GM18502 (cell line): ENCODE results near the gene SNX8.
A peak's percentile ranks its signal among the peaks of the same experiment; 100 is the strongest.

Source experiments
- ATAC-seq: cut with Tn5 transposase; IDR thresholded peaks from one replicate; pipeline ENCODE4 v1.9.1; 2021; ENCODE audit warnings: mild to moderate bottlenecking; ENCODE audit not compliant: unreplicated experiment, poor library complexity

Gene SNX8

GRCh38 chr7:2299131-2299829 lies 15.0 kb downstream of the SNX8 start:
- ATAC-seq: peak; percentile 63

DNA sequence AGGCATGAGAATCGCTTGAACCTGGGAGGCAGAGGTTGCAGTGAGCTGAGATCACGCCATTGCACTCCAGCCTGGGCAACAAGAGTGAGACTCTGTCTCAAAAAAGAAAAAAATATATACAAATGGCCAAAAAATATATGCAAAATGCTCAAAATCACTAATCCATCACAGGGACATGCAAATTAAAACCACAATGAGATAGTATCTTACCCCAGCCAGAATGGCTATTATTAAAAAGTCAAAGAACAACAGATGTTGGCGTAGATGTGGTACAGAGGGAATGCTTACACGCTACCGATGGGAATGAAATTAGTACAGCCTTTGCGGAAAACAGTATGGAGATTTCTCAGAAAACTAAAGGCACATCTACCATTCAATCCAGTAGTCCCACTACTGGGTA lies 17.4 kb downstream of the SNX8 start:
- ATAC-seq: no peak

DNA sequence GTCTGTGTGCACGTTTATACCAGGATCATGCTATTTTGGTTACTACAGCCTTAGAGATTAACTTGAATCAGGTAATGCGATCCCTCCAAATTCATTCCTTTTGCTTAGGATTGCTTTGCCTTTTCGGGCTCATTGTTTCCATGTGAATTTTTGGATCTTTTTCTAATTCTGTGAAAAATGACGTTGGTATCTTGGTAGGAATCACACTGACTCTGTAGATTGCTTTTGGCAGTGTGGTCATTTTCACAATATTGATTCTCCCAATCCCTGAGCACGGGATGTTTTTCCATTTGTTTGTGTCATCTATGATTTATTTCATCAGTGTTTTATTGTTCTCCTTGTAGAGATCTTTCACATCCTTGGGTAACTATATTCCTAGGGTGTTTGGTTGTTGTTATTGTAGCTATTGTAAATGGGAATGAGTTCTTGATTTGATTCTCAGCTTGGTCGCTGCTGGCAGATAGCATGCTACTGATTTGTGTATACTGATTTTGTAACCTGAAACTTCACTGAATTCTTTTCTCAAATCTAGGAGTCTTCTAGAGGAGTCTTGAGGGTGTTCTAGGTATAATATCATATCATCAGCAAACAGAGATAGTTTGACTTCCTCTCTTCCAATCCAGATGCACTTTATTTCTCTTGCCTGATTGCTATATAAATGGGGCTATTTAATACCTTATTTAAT lies 18.2 kb downstream of the SNX8 start:
- no peak for ATAC-seq

GRCh38 chr7:2290877-2291276 lies 23.4 kb downstream of the SNX8 start:
- no peak for ATAC-seq

GRCh38 chr7:2289621-2290020 lies 24.6 kb downstream of the SNX8 start:
- ATAC-seq: no peak

GRCh38 chr7:2289111-2289586 lies 25.1 kb downstream of the SNX8 start:
- peak; percentile 8 for ATAC-seq

DNA sequence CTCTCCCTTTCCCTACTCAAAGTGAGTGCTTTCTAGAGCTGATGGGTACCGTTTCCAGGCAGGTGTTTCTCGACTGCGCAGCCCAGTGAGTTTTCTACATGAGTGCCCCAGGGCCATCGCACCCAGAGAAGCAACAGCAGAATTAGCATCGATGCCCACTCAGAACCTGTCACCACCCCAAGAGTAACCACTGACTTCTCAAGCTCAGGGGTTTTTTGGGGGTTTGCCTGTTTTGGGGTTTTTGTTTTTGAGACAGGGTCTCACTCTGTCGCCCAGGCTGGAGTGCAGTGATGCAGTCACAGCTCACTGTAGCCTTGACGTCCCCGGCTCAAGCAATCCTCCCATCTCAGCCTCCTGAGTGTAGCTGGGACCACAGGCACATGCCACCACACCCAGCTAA lies 25.7 kb downstream of the SNX8 start:
- peak; percentile 76 for ATAC-seq

- ATAC-seq: no peak
These were observed 26.5 kb downstream of the SNX8 start for GRCh38 chr7:2287745-2288144.

GRCh38 chr7:2283074-2283473 lies 31.2 kb downstream of the SNX8 start:
- no peak for ATAC-seq

GRCh38 chr7:2282185-2282751 lies 32.0 kb downstream of the SNX8 start:
- no peak for ATAC-seq

DNA sequence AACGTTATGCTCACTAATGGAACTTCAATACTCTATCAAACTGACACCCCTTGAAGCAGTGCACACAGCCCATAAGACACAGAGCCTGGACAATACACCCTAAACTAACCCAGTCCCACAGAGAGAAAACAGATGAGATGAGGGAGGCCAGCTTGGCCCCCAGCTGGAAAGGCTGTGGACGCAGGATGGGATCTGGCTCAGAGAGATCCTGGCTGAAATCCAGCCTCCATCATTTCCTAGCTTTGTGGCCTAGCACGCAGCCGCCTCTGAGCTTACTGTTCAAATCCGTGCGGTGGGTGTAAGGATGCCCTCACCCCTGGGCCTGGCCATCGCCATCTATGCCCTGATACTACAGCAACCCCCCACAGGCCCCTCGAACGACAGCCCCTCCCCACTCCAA lies 32.7 kb downstream of the SNX8 start:
- ATAC-seq: no peak

DNA sequence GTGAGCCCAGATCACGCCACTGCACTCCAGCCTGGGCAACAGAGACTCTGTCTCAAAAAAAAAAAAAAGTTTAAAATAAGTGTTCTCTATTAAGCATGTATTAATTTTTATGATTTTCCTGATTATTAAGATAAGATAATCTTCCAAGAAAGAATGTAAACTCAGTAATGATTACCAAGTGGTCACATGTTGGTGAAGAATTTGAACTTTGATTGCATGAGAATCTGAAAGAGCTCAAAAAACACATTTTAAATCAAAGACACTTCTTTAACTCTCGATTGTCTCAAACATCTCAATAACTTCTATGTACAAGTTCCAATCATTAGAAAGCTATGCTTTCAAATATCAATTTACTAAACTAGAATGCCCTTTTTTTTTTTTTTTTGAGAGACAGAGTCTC lies 33.8 kb downstream of the SNX8 start:
- ATAC-seq: no peak

GRCh38 chr7:2279896-2280295 lies 34.3 kb downstream of the SNX8 start:
- no peak for ATAC-seq

GRCh38 chr7:2278026-2278425 lies 36.2 kb downstream of the SNX8 start:
- ATAC-seq: no peak

DNA sequence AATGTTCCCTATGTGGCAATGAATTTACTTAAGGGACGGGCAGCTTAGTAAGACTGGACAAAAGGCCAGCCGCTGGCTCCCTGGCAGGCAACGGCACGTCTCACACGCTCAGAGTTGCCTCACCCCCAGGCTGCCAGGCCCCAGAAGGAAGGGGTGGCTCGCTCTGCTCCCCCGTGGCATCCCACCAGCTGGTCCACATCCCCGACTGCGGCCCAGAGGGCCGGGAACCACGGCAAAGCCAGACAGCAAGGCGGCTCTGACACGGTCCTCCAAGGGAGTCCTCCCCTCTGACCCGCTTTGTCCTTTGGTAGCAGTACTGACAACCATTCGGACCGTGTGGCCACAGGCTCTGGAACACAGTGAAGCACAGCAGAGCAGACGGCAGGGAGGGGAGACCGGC lies 38.1 kb downstream of the SNX8 start:
- no peak for ATAC-seq

DNA sequence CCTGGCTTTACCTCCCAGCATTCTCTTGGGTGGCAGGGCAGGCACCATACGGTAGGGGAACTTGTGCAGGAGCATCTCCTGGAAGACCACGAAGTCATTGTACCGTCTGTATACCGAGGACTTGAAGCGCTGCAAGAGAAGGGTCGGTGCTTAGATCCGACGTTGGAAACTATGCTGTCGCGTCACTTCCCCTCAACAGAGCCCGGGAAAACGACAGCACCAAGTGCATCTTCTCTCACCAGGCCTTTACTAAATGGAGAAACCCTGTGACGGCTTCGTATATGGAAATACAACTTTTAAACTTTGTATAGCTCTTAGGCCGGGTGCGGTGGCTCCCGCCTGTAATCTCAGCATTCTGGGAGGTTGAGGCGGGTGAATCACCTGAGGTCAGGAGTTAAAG lies 39.1 kb downstream of the SNX8 start:
- ATAC-seq: no peak

DNA sequence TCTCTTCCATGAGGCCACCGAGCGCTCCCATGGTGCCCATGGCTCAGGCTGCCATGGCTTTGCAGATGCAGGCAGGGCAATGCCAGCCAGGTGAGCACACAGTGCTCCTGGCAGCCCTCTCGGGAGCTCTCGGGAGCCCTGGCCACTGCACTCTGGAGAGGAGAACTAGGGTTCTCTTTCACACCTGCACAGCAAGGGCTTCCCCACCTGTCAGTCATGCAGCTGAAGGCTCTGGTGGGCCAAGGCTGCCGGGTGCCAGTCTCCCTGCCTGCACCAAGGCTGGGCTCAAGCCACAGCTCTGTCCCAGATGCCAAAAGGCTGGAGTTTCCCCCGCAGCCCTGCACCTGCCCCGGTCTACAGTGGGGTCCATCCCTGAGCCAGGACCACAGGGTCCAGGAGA lies 39.6 kb downstream of the SNX8 start:
- ATAC-seq: no peak

- ATAC-seq: no peak
These were observed 40.4 kb downstream of the SNX8 start for GRCh38 chr7:2273866-2274265.

DNA sequence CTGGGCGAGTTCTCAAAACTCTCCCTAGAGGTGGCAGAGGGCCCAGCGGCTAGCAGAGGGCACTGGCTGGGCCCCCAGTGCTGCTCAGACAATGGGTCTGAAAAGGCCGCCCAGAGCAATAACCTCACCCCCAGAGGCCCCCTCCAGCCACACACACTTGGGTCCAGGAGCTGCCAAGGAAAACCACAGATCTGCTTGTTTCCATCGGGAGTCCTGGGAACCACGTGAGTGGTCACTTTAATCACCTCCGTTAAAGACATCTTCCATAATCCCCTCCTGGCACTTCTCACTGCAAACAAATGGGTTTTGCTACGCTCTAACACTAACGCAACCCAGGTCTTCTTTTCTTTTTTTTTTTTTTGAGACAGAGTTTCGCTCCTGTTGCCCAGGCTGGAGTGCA lies 42.2 kb downstream of the SNX8 start:
- ATAC-seq: no peak

DNA sequence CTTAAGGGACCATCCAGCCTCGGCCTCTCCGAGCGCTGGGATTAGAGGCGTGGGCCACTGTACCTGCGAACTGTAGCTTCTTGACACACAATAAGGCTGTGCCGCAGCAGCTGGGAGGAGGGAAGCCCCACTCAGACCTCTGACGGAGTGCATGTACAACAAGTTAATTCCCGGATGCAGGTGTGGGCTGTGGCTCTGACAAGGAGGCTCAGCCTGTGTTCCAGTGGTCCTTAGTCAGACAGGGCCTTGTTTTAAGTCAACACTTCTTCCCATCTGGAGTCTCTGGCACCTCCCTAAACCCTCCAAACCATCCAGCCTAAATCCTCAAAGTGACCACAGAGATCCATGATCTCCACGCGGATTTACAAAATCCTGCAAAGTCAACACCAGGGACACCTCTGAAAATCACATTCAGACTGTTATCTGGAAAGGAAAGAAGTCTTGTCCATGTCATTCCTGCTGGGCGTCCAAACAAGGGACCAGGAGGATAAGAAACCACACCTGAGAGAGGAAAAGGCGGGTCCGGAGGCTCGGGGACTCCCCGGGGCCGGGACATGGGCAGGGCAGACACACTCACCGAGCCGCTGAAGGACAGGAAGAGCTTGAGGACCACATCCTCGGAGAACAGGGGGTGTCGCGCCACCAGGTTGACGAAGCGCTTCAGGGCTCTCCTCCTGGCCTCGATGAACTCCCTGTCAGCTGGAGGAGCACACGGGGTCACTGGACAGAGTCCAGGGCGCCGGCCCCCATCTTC lies 42.8 kb downstream of the SNX8 start:
- no peak for ATAC-seq

GRCh38 chr7:2270495-2270894 lies 43.7 kb downstream of the SNX8 start:
- ATAC-seq: no peak
